Heart left ventricle (tissue), 16 donors: ENCODE results near the gene TMEM179. TPM values are rescaled to one million over a fixed set of nuclear protein-coding genes. Genes with fewer than 3 reads are reported as not detected.

Source experiments
- ATAC-seq, 4 donors: fragments of 200-7000 bp; cut with Tn5 transposase; one replicate each; pipeline ENCODE4 v1.9.1; 2020 to 2022; ENCODE audit warnings: moderate library complexity in 4 of 4, mild to moderate bottlenecking in 3 of 4, moderate number of reproducible peaks in 1 of 4
- DNase-seq, 5 donors: peaks; one replicate each; pipeline ENCODE4 v3.0.0-alpha.2; 2020
- H3K27ac ChIP-seq, 12 donors: fragments of 200-600 bp; sonication (generic) in 4 of 12; one replicate each; pipeline versions ENCODE4 v1.5.0 to v1.8.0; 2016 to 2022; ENCODE audit warnings: mild to moderate bottlenecking in 2 of 12
- H3K27me3 ChIP-seq, 9 donors: fragments of 200-600 bp; sonication (generic) in 2 of 9; one replicate each; pipeline versions ENCODE4 v1.5.1 to v1.8.0; 2016 to 2022; ENCODE audit warnings: mild to moderate bottlenecking in 3 of 9
- H3K36me3 ChIP-seq, 9 donors: fragments of 200-600 bp; sonication (generic) in 2 of 9; one replicate each; pipeline versions ENCODE4 v1.5.0 to v1.8.0; 2018 to 2022; ENCODE audit warnings: mild to moderate bottlenecking in 2 of 9
- H3K4me1 ChIP-seq, 12 donors: fragments of 200-600 bp; sonication (generic) in 4 of 12; one replicate each; pipeline versions ENCODE4 v1.5.0 to v1.8.0; 2016 to 2022; ENCODE audit warnings: mild to moderate bottlenecking in 3 of 12
- H3K4me3 ChIP-seq, 12 donors: fragments of 200-600 bp; sonication (generic) in 4 of 12; one replicate each; pipeline versions ENCODE4 v1.5.0 to v1.8.0; 2017 to 2022; ENCODE audit warnings: mild to moderate bottlenecking in 9 of 12, moderate library complexity in 4 of 12
- H3K9me3 ChIP-seq, 12 donors: fragments of 200-600 bp; sonication (generic) in 4 of 12; one replicate each; pipeline versions ENCODE4 v1.5.0 to v1.8.0; 2016 to 2022; ENCODE audit warnings: mild to moderate bottlenecking in 1 of 12
- POLR2A ChIP-seq, 2 donors: fragments of 450-650 bp; IDR thresholded peaks; one replicate each; pipeline ENCODE4 v1.6.1; 2017; ENCODE audit warnings: antibody characterized with exemption in 2 of 2, mild to moderate bottlenecking in 2 of 2, moderate library complexity in 2 of 2
- WGBS, 4 donors: extraction: QIAGEN DNeasy Blood & Tissue Kit in 2 of 4; methylation state at CpG; one replicate each; pipeline versions ENCODE4 v1.1.5 to v1.1.7; 2013 to 2018; 5-methylcytosine and 5-hydroxymethylcytosine counted together
- intact Hi-C, 10 donors: fragments of 100-400 bp; cut with DNase I; formaldehyde crosslinking; loops; one replicate each; pipeline versions ENCODE4 v1.11.1 to v1.14.2; 2022
- polyA plus RNA-seq, 2 donors: library from polyadenylated mRNA; stranded (reverse); fragments of 200-250 nt; gene quantifications; one replicate each; pipeline ENCODE4 v1.2.3, GENCODE V29; 2013
- total RNA-seq, 9 donors: library from RNA; depleted of rRNA in 2 of 9; stranded (reverse); fragments of >200 nt in 2 of 9; fragmentation: NEBNext Ultra II Directional in 3 of 9; extraction: Animal tissue kit (Norgen Biotek cat#: 25700) in 3 of 9; gene quantifications; one replicate each; pipeline versions ENCODE4 v1.1.0 to v1.2.4, GENCODE V29; 2016 to 2023
- TF ChIP-seq, protein P1 (sequence below), 12 donors: fragments of 200-600 bp; sonication (generic) in 4 of 12; IDR thresholded peaks; one replicate each; pipeline versions ENCODE4 v1.5.0 to v1.8.0; 2018 to 2022; ENCODE audit warnings: antibody characterized with exemption in 12 of 12, mild to moderate bottlenecking in 5 of 12
- donor health status: ischemic (EF 13 %, LVEDD 7.1; RV severe dilation, severe dysfunction).
- donor health status: healthy with polysubstance abuse.
- donor health status: DM: no; HTN: yes; CAD: no.
- donor health status: DM: no; HTN: no; CAD: no.
- donor health status: ischemic (EF 25% LVEDD 6.9; RV normal size, moderate dysfunction).
- donor health status: ischemic (EF 25% LVEDD 5.7; RV mildly dilated, moderate dysfunction).
- donor health status: healthy.
- donor health status: DM: yes; HTN: yes; CAD: no.
- donor health status: ischemic (EF 35%, LVEDD 5.7; RV mildly dilated, moderate dysfunction).
- donor health status: nonischemic (EF 11% LVEDD 7.7; RV severe dilation, severe dysfunction).
- donor health status: DM: yes; HTN: yes; CAD: no.
- donor health status: PGD.
- donor health status: ischemic (EF 29% LVEDD 5.4; RV normal size, mild dysfunction).
- donor health status: nonischemic (EF 23%, LVEDD 6.1; RV moderate dilation, normal function).

Gene TMEM179
- total and polyA plus RNA-seq, 11 donors, result 0.15 to 1.1 (median 0.40) TPM; not detected in 4

GRCh38 chr14:104557766-104558165 is 46.8 kb downstream of the TMEM179 start:
- ATAC-seq (no peak), DNase-seq (peak in 4 of 5 donors; percentile 4 to 28 (median 11))
- H3K27me3 ChIP-seq, result peaks cover 0 to 8% (median 0%) of the 10 kb centered on the region in 9 donors
- intact Hi-C loops, result loop anchor here in 1 of 10 donors (5.0 kb wide), 1 partner anchor 480 kb away; no protein-coding TSS in a partner anchor
- no peak overlapping the region for H3K27ac ChIP-seq
- no peak overlapping the region for H3K4me3 ChIP-seq
- H3K4me1 ChIP-seq, result no peaks in the 10 kb centered on the region
- TF ChIP-seq POLR2A (IDR thresholded peaks at IDR 0.05), result no peak
- TF ChIP-seq, protein P1, sequence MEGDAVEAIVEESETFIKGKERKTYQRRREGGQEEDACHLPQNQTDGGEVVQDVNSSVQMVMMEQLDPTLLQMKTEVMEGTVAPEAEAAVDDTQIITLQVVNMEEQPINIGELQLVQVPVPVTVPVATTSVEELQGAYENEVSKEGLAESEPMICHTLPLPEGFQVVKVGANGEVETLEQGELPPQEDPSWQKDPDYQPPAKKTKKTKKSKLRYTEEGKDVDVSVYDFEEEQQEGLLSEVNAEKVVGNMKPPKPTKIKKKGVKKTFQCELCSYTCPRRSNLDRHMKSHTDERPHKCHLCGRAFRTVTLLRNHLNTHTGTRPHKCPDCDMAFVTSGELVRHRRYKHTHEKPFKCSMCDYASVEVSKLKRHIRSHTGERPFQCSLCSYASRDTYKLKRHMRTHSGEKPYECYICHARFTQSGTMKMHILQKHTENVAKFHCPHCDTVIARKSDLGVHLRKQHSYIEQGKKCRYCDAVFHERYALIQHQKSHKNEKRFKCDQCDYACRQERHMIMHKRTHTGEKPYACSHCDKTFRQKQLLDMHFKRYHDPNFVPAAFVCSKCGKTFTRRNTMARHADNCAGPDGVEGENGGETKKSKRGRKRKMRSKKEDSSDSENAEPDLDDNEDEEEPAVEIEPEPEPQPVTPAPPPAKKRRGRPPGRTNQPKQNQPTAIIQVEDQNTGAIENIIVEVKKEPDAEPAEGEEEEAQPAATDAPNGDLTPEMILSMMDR (IDR thresholded peaks at IDR 0.05), result no peak
- WGBS, 4 donors, result 96 to 100% (median 99%) methylated on average over 1 of the region's 1 CpG
- no peaks in the 10 kb centered on the region for H3K36me3 ChIP-seq
- H3K9me3 ChIP-seq, result no peaks in the 10 kb centered on the region

DNA sequence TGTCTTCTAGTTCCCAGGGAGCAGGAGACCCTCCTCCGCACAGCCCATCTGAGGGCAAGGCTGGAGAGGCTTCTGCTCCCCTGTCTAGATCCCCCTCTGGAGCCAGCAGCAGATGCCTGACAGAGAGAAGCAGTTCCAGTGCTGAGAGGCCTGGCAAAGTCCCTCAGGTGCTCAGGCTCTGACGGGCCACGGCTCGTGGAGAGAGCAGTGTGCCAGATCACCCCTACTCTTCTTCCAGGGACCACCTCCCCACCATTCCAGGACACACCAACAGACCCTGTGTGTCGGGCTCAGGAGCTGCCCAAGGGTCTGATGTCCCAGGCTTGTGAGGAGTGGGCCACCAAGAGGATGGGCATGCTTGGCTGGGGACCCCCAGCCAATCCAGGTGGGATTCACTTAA is 47.5 kb downstream of the TMEM179 start:
- peak in 4 of 5 donors; percentile 5 to 20 (median 5) for DNase-seq
- Histone ChIP-seq H3K4me1 (no peaks in the 10 kb centered on the region), H3K9me3 (no peaks in the 10 kb centered on the region), H3K27ac (no peak overlapping the region), H3K4me3 (no peak overlapping the region), H3K36me3 (no peaks in the 10 kb centered on the region), H3K27me3 (peaks cover 0 to 11% (median 0%) of the 10 kb centered on the region in 9 donors)
- 94 to 100% (median 94%) methylated on average over 1 to 5 of the region's 5 CpGs for WGBS, 4 donors
- ATAC-seq, result no peak
- TF ChIP-seq, protein P1 (IDR thresholded peaks at IDR 0.05), result no peak
- TF ChIP-seq POLR2A (IDR thresholded peaks at IDR 0.05), result no peak
- intact Hi-C loops, result loop anchor here in 1 of 10 donors (5.0 kb wide), 1 partner anchor 480 kb away; no protein-coding TSS in a partner anchor

DNA sequence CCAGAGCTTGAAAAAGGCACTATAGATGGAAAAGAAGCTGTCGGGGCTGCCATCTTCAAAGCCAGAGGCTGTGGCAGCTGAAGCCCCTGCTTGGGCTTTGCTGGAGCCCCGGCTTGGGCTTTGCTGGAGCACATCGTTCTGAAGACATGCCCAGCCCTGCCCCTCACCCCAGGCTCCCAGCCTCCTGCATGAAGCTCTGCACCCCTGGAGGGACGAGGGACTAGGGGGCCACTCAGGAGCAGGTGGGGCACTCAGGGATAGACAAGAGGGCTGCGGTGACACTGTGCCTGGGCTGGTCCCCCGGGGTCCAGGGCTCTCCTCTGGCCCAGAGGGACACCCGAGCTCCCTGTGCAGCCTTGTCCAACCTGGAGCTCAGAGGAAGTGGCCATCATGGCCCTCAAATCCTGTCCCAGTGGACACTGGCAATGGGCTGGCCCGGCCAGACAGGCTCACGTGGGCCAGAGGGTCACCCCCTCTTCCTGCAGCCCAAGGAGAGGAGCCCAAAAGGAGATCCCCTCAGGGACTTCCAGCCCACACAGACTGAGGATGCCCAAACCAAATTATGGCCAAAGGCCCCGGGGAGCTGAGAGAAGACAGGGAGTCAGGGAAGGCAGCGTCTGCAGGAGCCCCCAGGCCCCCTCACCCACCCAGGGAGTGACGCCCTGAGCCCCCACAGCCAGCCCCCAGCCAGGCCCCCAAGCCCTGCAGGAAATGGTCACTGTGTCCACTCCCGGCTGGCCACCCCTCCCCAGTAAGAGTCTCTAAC is 48.1 kb downstream of the TMEM179 start:
- H3K36me3 ChIP-seq, result no peaks in the 10 kb centered on the region
- no peak overlapping the region for H3K4me3 ChIP-seq
- peak in 4 of 5 donors; percentile 13 to 48 (median 18) for DNase-seq
- TF ChIP-seq, protein P1 (IDR thresholded peaks at IDR 0.05), result no peak
- TF ChIP-seq POLR2A (IDR thresholded peaks at IDR 0.05), result no peak
- intact Hi-C loops, result loop anchor here in 1 of 10 donors (5.0 kb wide), 1 partner anchor 479 kb away; no protein-coding TSS in a partner anchor
- WGBS, 4 donors, result 69 to 81% (median 77%) methylated on average over 9 to 13 of the region's 13 CpGs
- H3K27ac ChIP-seq, result no peak overlapping the region
- no peaks in the 10 kb centered on the region for H3K4me1 ChIP-seq
- H3K27me3 ChIP-seq, result peaks cover 0 to 14% (median 0%) of the 10 kb centered on the region in 9 donors
- ATAC-seq, result no peak
- H3K9me3 ChIP-seq, result no peaks in the 10 kb centered on the region
